ENCODE results near the gene PRKAB1.

Gene PRKAB1

DNA sequence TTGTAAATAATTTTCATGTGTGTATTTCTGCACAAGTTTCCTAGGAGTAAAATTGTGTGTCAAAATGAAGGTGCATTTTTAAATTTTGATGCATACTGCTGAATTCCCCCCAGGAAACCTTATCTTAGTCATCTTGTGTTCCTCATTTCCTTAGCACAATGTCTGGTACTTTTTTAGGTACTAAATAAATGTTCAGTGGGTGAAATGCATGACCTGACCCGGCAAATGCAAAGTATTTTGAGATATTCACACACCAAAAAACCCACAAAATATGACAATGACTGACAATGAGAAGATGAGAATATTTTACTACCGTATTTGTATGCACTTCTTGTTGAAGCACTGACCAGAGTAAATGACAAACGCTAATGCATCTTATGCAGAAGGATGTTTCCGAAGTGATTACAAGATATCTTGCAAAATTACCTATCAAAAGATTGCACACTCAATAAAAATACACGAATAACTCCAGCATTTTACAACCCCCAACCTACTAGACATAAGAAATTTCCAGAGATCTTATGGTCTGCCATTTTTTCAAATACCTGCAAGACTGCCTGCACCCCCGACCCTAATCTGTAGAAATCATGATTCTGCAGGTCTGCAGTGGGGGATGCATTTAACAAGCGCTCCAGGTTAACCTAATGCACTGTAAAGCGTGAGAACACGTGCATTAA lies 895 bp upstream of the PRKAB1 start:
- no peak overlapping the region for H2BK12ac ChIP-seq (ENCODE audit: low read length)
- H3K14ac ChIP-seq (ENCODE audit: low read length) = no peak overlapping the region
- no peak overlapping the region for H4K91ac ChIP-seq (ENCODE audit: low read depth, low read length, poor library complexity)
- peak overlapping the region; percentile 55 for H3K4me2 ChIP-seq (ENCODE audit: insufficient read depth, low read length, poor library complexity, severe bottlenecking)
- no peaks in the 10 kb centered on the region for H3K4me1 ChIP-seq (ENCODE audit: control insufficient read depth in 2 of 2, insufficient read depth in 1 of 2, low read depth in 1 of 2, low read length in 2 of 2)
- H2BK120ac ChIP-seq (ENCODE audit: low read depth, low read length) = no peak overlapping the region
- H3K4me3 ChIP-seq (ENCODE audit: low read length in 2 of 2) = peak overlapping the region in 1 of 2 donors; percentile 75
- no CpG with 5 or more reads among the region's 9 CpGs for WGBS, 2 donors (ENCODE audit: extremely low coverage in 2 of 2, insufficient read length in 2 of 2, insufficient replicate concordance in 1 of 2)
- H2AK5ac ChIP-seq (ENCODE audit: low read depth, low read length) = no peak overlapping the region
- no peak overlapping the region for H3K9ac ChIP-seq (ENCODE audit: low read depth, low read length, poor library complexity)
- no peak overlapping the region for H4K8ac ChIP-seq (ENCODE audit: low read depth, low read length)
- no peak overlapping the region for H3K4ac ChIP-seq (ENCODE audit: low read length)
- peak overlapping the region; percentile 88 for H2AFZ ChIP-seq (ENCODE audit: low read length)
- H3K9me3 ChIP-seq (replicated peaks in 1 of 2; ENCODE audit: control insufficient read depth in 2 of 2, insufficient read depth in 1 of 2, low read depth in 1 of 2, low read length in 2 of 2) = no peaks in the 10 kb centered on the region
- H3K18ac ChIP-seq (ENCODE audit: low read length) = no peak overlapping the region
- H3K27me3 ChIP-seq (ENCODE audit: control insufficient read depth in 3 of 3, insufficient read depth in 3 of 3, low read depth in 1 of 3, low read length in 3 of 3) = no peaks in the 10 kb centered on the region
- no peak for DNase-seq (ENCODE audit: low spot score)
- H3K79me1 ChIP-seq (ENCODE audit: low read depth, low read length) = no peaks in the 10 kb centered on the region
- peak overlapping the region; percentile 60 for H3K27ac ChIP-seq (replicated peaks; ENCODE audit: low read length)
- no peak overlapping the region for H2BK5ac ChIP-seq (ENCODE audit: low read length)
- H3K23ac ChIP-seq (ENCODE audit: low read depth, low read length, poor library complexity) = no peak overlapping the region
- peaks cover 4 to 26% of the 10 kb centered on the region in 2 donors for H3K36me3 ChIP-seq (replicated peaks in 1 of 2; ENCODE audit: control insufficient read depth in 2 of 2, insufficient read depth in 2 of 2, low read length in 2 of 2)
- H2BK15ac ChIP-seq (ENCODE audit: low read length) = no peak overlapping the region

DNA sequence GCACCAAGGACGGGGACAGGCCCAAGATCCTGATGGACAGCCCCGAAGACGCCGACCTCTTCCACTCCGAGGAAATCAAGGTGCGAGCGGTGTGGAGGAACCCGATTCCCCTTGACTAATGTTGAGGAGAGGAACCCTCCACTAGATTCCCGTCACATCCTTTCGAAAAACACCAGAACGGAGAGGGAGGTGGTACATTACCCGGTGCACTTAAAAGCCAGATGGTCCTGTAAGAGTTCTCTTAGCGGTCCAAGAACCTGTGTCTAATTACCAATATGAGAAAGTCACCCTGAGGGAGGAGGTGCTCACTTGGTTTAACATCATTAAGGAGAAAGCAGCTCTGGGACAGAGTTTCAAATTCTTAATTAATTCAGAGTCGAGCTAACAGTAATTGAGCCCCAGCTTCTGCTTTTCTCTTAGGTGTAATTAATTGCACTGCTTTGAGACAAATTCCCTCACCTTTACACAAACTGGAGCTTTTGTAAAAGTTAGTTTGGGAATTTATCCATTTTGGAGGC lies 450 bp downstream of the PRKAB1 start:
- H2AFZ ChIP-seq (ENCODE audit: low read length) = peak overlapping the region; percentile 88
- H3K27me3 ChIP-seq (ENCODE audit: control insufficient read depth in 3 of 3, insufficient read depth in 3 of 3, low read depth in 1 of 3, low read length in 3 of 3) = no peaks in the 10 kb centered on the region
- whole genome bisulfite sequencing, 2 donors (ENCODE audit: extremely low coverage in 2 of 2, insufficient read length in 2 of 2, insufficient replicate concordance in 1 of 2) = no CpG with 5 or more reads among the region's 14 CpGs
- peak overlapping the region; percentile 88 for H3K27ac ChIP-seq (replicated peaks; ENCODE audit: low read length)
- H3K4ac ChIP-seq (ENCODE audit: low read length) = no peak overlapping the region
- no peaks in the 10 kb centered on the region for H3K9me3 ChIP-seq (replicated peaks in 1 of 2; ENCODE audit: control insufficient read depth in 2 of 2, insufficient read depth in 1 of 2, low read depth in 1 of 2, low read length in 2 of 2)
- no peak for DNase-seq (ENCODE audit: low spot score)
- H2AK5ac ChIP-seq (ENCODE audit: low read depth, low read length) = no peak overlapping the region
- H3K79me1 ChIP-seq (ENCODE audit: low read depth, low read length) = no peaks in the 10 kb centered on the region
- no peak overlapping the region for H2BK15ac ChIP-seq (ENCODE audit: low read length)
- peak overlapping the region; percentile 82 for H3K9ac ChIP-seq (ENCODE audit: low read depth, low read length, poor library complexity)
- no peak overlapping the region for H4K8ac ChIP-seq (ENCODE audit: low read depth, low read length)
- no peak overlapping the region for H2BK12ac ChIP-seq (ENCODE audit: low read length)
- H3K18ac ChIP-seq (ENCODE audit: low read length) = peak overlapping the region; percentile 66
- H3K4me3 ChIP-seq (ENCODE audit: low read length in 2 of 2) = peak overlapping the region; percentile 75 to 96
- no peak overlapping the region for H3K14ac ChIP-seq (ENCODE audit: low read length)
- peak overlapping the region; percentile 98 for H3K23ac ChIP-seq (ENCODE audit: low read depth, low read length, poor library complexity)
- H3K4me2 ChIP-seq (ENCODE audit: insufficient read depth, low read length, poor library complexity, severe bottlenecking) = peak overlapping the region; percentile 76
- H2BK5ac ChIP-seq (ENCODE audit: low read length) = no peak overlapping the region
- H3K36me3 ChIP-seq (replicated peaks in 1 of 2; ENCODE audit: control insufficient read depth in 2 of 2, insufficient read depth in 2 of 2, low read length in 2 of 2) = peaks cover 11 to 39% of the 10 kb centered on the region in 2 donors
- H3K4me1 ChIP-seq (ENCODE audit: control insufficient read depth in 2 of 2, insufficient read depth in 1 of 2, low read depth in 1 of 2, low read length in 2 of 2) = no peaks in the 10 kb centered on the region
- no peak overlapping the region for H4K91ac ChIP-seq (ENCODE audit: low read depth, low read length, poor library complexity)
- no peak overlapping the region for H2BK120ac ChIP-seq (ENCODE audit: low read depth, low read length)

DNA sequence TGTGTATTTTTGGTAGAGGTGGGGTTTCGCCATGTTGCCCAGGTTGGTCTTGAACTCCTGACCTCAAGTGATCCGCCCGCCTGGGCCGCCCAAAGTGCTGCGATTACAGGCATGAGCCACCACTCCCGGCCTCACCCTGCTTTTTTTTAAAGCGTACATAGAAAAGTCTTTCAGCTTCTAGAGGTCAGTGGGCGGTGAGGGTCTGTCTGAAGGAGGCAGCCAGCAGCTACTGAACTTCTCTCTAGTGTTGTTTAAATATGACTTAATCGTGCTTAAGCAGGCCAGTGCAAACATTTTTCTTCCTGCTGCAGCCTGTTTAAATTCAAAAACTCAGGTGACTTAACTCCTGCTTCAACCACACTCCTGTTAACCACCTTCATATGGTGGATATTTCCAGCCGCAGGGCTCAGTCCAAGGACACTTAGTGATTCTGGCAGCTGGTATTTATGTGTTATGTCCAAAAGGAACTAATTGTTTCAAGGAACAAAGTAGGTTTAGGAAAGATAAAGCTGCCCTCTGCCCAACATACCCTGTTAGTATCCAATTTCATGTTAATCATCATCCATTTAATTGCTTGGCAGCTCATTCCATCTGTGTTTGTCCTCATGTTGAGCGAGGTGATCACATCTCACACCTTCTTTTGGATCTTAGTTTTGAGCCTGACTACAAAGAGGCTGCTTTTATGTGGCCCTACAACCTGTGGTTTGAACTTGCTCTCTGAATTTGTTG lies 2.0 kb downstream of the PRKAB1 start:
- H3K18ac ChIP-seq (ENCODE audit: low read length) = no peak overlapping the region
- peaks cover 26 to 54% of the 10 kb centered on the region in 2 donors for H3K36me3 ChIP-seq (replicated peaks in 1 of 2; ENCODE audit: control insufficient read depth in 2 of 2, insufficient read depth in 2 of 2, low read length in 2 of 2)
- H3K4me1 ChIP-seq (ENCODE audit: control insufficient read depth in 2 of 2, insufficient read depth in 1 of 2, low read depth in 1 of 2, low read length in 2 of 2) = no peaks in the 10 kb centered on the region
- no peak overlapping the region for H2BK5ac ChIP-seq (ENCODE audit: low read length)
- H2BK15ac ChIP-seq (ENCODE audit: low read length) = no peak overlapping the region
- no peak overlapping the region for H3K14ac ChIP-seq (ENCODE audit: low read length)
- DNase-seq (ENCODE audit: low spot score) = no peak
- H3K4me2 ChIP-seq (ENCODE audit: insufficient read depth, low read length, poor library complexity, severe bottlenecking) = no peak overlapping the region
- no peak overlapping the region for H3K27ac ChIP-seq (replicated peaks; ENCODE audit: low read length)
- no peak overlapping the region for H3K4me3 ChIP-seq (ENCODE audit: low read length in 2 of 2)
- no peaks in the 10 kb centered on the region for H3K9me3 ChIP-seq (replicated peaks in 1 of 2; ENCODE audit: control insufficient read depth in 2 of 2, insufficient read depth in 1 of 2, low read depth in 1 of 2, low read length in 2 of 2)
- no peak overlapping the region for H2BK120ac ChIP-seq (ENCODE audit: low read depth, low read length)
- H3K27me3 ChIP-seq (ENCODE audit: control insufficient read depth in 3 of 3, insufficient read depth in 3 of 3, low read depth in 1 of 3, low read length in 3 of 3) = no peaks in the 10 kb centered on the region
- H4K91ac ChIP-seq (ENCODE audit: low read depth, low read length, poor library complexity) = no peak overlapping the region
- H2AFZ ChIP-seq (ENCODE audit: low read length) = no peak overlapping the region
- no peak overlapping the region for H2BK12ac ChIP-seq (ENCODE audit: low read length)
- H2AK5ac ChIP-seq (ENCODE audit: low read depth, low read length) = no peak overlapping the region
- H3K23ac ChIP-seq (ENCODE audit: low read depth, low read length, poor library complexity) = no peak overlapping the region
- H3K9ac ChIP-seq (ENCODE audit: low read depth, low read length, poor library complexity) = no peak overlapping the region
- H3K4ac ChIP-seq (ENCODE audit: low read length) = no peak overlapping the region
- no peak overlapping the region for H4K8ac ChIP-seq (ENCODE audit: low read depth, low read length)
- H3K79me1 ChIP-seq (ENCODE audit: low read depth, low read length) = no peaks in the 10 kb centered on the region
- no CpG with 5 or more reads among the region's 11 CpGs for WGBS, 2 donors (ENCODE audit: extremely low coverage in 2 of 2, insufficient read length in 2 of 2, insufficient replicate concordance in 1 of 2)

DNA sequence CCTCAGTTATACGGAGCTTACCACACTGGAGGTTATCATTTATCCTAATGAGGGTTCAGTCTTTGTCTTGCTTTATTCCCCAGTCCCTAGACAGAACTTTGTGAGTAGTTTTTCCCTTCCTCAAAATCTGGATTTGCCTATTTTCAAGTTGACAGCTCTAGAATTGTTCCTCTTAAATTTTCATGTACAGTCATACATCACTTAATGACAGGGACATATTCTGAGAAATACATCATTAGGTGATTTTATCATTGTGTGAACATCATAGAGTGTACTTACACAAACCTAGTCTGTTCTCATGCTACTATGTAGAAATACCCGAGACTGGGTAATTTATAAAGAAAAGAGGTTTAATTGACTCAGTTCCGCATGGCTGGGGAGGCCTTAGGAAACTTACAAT lies 3.1 kb downstream of the PRKAB1 start:
- Histone ChIP-seq H3K4me1 (ENCODE audit: control insufficient read depth in 2 of 2, insufficient read depth in 1 of 2, low read depth in 1 of 2, low read length in 2 of 2) (no peaks in the 10 kb centered on the region), H3K27ac (replicated peaks; ENCODE audit: low read length) (no peak overlapping the region), H3K4ac (ENCODE audit: low read length) (no peak overlapping the region), H3K79me1 (ENCODE audit: low read depth, low read length) (no peaks in the 10 kb centered on the region), H4K8ac (ENCODE audit: low read depth, low read length) (no peak overlapping the region), H3K14ac (ENCODE audit: low read length) (no peak overlapping the region), H3K18ac (ENCODE audit: low read length) (no peak overlapping the region), H3K4me3 (ENCODE audit: low read length in 2 of 2) (no peak overlapping the region), H2BK120ac (ENCODE audit: low read depth, low read length) (no peak overlapping the region), H3K27me3 (ENCODE audit: control insufficient read depth in 3 of 3, insufficient read depth in 3 of 3, low read depth in 1 of 3, low read length in 3 of 3) (no peaks in the 10 kb centered on the region), H3K9me3 (replicated peaks in 1 of 2; ENCODE audit: control insufficient read depth in 2 of 2, insufficient read depth in 1 of 2, low read depth in 1 of 2, low read length in 2 of 2) (no peaks in the 10 kb centered on the region), H2AK5ac (ENCODE audit: low read depth, low read length) (no peak overlapping the region), H4K91ac (ENCODE audit: low read depth, low read length, poor library complexity) (no peak overlapping the region), H3K4me2 (ENCODE audit: insufficient read depth, low read length, poor library complexity, severe bottlenecking) (no peak overlapping the region), H2AFZ (ENCODE audit: low read length) (no peak overlapping the region), H2BK15ac (ENCODE audit: low read length) (no peak overlapping the region), H2BK12ac (ENCODE audit: low read length) (no peak overlapping the region), H3K9ac (ENCODE audit: low read depth, low read length, poor library complexity) (no peak overlapping the region), H3K23ac (ENCODE audit: low read depth, low read length, poor library complexity) (no peak overlapping the region), H2BK5ac (ENCODE audit: low read length) (no peak overlapping the region), H3K36me3 (replicated peaks in 1 of 2; ENCODE audit: control insufficient read depth in 2 of 2, insufficient read depth in 2 of 2, low read length in 2 of 2) (peaks cover 33 to 66% of the 10 kb centered on the region in 2 donors)
- no CpG with 5 or more reads among the region's 3 CpGs for WGBS, 2 donors (ENCODE audit: extremely low coverage in 2 of 2, insufficient read length in 2 of 2, insufficient replicate concordance in 1 of 2)
- no peak for DNase-seq (ENCODE audit: low spot score)

Data from neuronal stem cell (in vitro differentiated cells).